HG02981 (cell line): ENCODE measurements around the gene OMP.

Source experiments
- ATAC-seq: cut with Tn5 transposase; IDR thresholded peaks from one replicate; pipeline ENCODE4 v1.9.1; 2021; ENCODE audit warnings: mild to moderate bottlenecking, moderate library complexity; ENCODE audit not compliant: unreplicated experiment

The OMP gene

GRCh38 chr11:77151804-77152509 lies 49.3 kb downstream of the OMP start:
- ATAC-seq: no peak

DNA sequence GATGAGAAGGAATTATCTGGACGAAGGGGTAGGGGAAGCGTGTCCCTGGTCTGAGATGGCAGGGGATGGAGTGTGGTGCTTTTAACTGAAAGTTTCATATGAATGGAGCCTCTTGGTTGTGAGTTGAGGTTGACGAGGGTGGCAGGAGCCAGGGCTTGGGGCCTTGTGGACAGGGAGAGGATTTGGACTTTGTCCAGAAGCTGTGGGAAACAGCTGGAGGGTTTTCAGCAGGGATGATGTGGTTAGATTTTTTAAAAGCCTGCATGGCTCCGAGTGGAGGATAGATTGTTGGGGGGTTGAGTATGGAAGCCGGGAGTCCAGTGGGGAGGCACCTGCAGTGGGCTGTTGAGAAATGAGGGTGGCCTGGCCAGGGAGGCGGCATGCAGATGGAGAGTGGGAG lies 50.2 kb downstream of the OMP start:
- ATAC-seq: no peak
